MM.1S (cell line): ENCODE results near the gene PYCARD.
"Not testable (repeated sequence)": the region's sequence is repeated elsewhere in the genome, so short reads cannot be mapped to it uniquely, and the experiment has no call there.

ENCODE experiments used
- DNase-seq: peaks from one replicate; pipeline ENCODE4 v3.0.0-alpha.2; 2015
- H2AFZ ChIP-seq: fragments of 300-600 bp; sonication (generic); 2 replicates; pipeline ENCODE4 v1.6.0; 2016; ENCODE audit warnings: antibody characterized with exemption, low read length
- H3F3A ChIP-seq: fragments of 300-600 bp; sonication (generic); 2 replicates; pipeline ENCODE4 v1.6.1; 2016; ENCODE audit warnings: mild to moderate bottlenecking, antibody characterized with exemption, low read length, moderate library complexity, mixed read lengths; ENCODE audit not compliant: insufficient read depth
- H3K27ac ChIP-seq: fragments of 300-600 bp; sonication (generic); 2 replicates; pipeline ENCODE4 v1.5.1; 2016; ENCODE audit warnings: mild to moderate bottlenecking, low read length
- H3K27me3 ChIP-seq: fragments of 300-600 bp; sonication (generic); replicated peaks from 2 replicates; pipeline ENCODE4 v1.6.0; 2016; ENCODE audit warnings: low read length; ENCODE audit not compliant: insufficient read depth
- H3K36me3 ChIP-seq: fragments of 300-600 bp; sonication (generic); replicated peaks from 2 replicates; pipeline ENCODE4 v1.6.1; 2016; ENCODE audit warnings: mild to moderate bottlenecking, low read length, mixed read lengths; ENCODE audit not compliant: insufficient read depth
- H3K4me1 ChIP-seq: fragments of 300-600 bp; sonication (generic); 2 replicates; pipeline ENCODE4 v1.6.1; 2016; ENCODE audit warnings: low read length, mixed read lengths
- H3K4me2 ChIP-seq: fragments of 300-600 bp; sonication (generic); 2 replicates; pipeline ENCODE4 v1.6.0; 2016; ENCODE audit warnings: low read depth, low read length
- H3K4me3 ChIP-seq: fragments of 300-600 bp; sonication (generic); 2 replicates; pipeline ENCODE4 v1.5.1; 2016; ENCODE audit warnings: low read length, mixed read lengths
- H3K79me2 ChIP-seq: fragments of 300-600 bp; sonication (generic); 2 replicates; pipeline ENCODE4 v1.6.1; 2016; ENCODE audit warnings: mixed run types, low read length, mixed read lengths
- H3K9ac ChIP-seq: fragments of 300-600 bp; sonication (generic); 2 replicates; pipeline ENCODE4 v1.6.1; 2016; ENCODE audit warnings: low read length, mixed read lengths
- H3K9me2 ChIP-seq: fragments of 300-600 bp; sonication (generic); replicated peaks from 2 replicates; pipeline ENCODE4 v1.6.1; 2016; ENCODE audit warnings: mild to moderate bottlenecking, low read length, mixed read lengths; ENCODE audit not compliant: insufficient read depth
- H3K9me3 ChIP-seq: fragments of 300-600 bp; sonication (generic); replicated peaks from 2 replicates; pipeline ENCODE4 v1.6.1; 2016; ENCODE audit warnings: mild to moderate bottlenecking, low read length, mixed read lengths; ENCODE audit not compliant: insufficient read depth
- H4K20me1 ChIP-seq: fragments of 300-600 bp; sonication (generic); 2 replicates; pipeline ENCODE4 v1.6.1; 2016; ENCODE audit warnings: mild to moderate bottlenecking, low read length, moderate library complexity, mixed read lengths; ENCODE audit not compliant: insufficient read depth
- EZH2 ChIP-seq: fragments of 300-600 bp; sonication (generic); optimal IDR thresholded peaks from 2 replicates; pipeline ENCODE3; 2017; ENCODE audit warnings: low read depth, mild to moderate bottlenecking, antibody characterized with exemption, low read length, mixed read lengths
- EZH2phosphoT487 ChIP-seq: fragments of 300-600 bp; sonication (generic); IDR thresholded peaks from 2 replicates; pipeline ENCODE4 v1.6.1; 2018; ENCODE audit warnings: antibody characterized with exemption, low read length
- TF ChIP-seq, protein P1 (sequence below): fragments of 300-600 bp; sonication (generic); IDR thresholded peaks from 2 replicates; pipeline ENCODE4 v1.5.1; 2016; ENCODE audit warnings: antibody characterized with exemption, low read length, mixed read lengths

PYCARD gene

DNA sequence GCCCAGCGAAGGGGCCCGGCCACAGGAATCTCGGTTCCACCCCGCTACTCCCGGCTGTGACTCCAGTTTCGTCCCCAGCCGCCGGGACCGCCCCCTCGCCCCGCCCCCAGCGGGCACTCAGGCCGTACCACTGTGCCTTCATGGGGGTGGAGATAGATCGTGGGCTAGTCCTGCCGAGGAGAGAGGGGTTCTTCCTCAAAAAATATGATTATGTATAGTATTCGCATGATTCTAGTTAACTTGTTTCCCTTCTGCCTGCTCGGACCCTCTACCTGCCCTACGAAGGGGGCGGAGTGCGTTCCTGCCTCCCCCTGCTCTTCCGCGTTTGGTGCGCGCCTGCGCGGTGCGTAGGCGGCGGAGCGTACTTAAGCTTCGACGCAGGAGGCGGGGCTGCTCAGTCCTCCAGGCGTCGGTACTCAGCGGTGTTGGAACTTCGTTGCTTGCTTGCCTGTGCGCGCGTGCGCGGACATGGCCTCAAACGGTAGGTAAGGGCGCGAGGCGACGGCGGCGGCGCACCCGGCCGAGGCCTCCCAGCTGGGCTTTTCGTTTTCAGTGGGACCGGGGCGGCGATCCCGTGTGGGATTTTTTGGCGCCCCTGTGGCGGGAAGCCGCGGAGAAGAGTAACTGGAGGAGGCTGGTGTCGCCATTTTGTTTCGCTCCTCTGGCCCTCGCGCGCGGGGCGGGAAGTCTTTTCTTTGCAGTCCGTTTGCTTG, 22.7 kb downstream of the PYCARD start, which contains the start of gene FUS:
TSS of gene FUS (plus strand) at position 393 of the 713 bp plus-strand sequence. CDS start at position 469, 76 bp downstream.
- Histone ChIP-seq H3F3A (peaks cover 16% of the 10 kb centered on the region), H3K9me2 (no peaks in the 10 kb centered on the region), H3K4me2 (peak within 1 kb of the TSS; percentile 96), H3K36me3 (peaks cover 15% of the 10 kb centered on the region), H3K79me2 (peaks cover 47% of the 10 kb centered on the region), H3K27ac (peak within 1 kb of the TSS; percentile 68), H3K4me3 (peak within 1 kb of the TSS; percentile 89), H3K4me1 (peaks cover 21% of the 10 kb centered on the region), H3K9ac (peak within 1 kb of the TSS; percentile 96), H4K20me1 (peaks cover 34% of the 10 kb centered on the region), H3K27me3 (peaks cover 20% of the 10 kb centered on the region), H2AFZ (peak within 1 kb of the TSS; percentile 52), H3K9me3 (no peaks in the 10 kb centered on the region)
- TF ChIP-seq EZH2 (no peak), EZH2phosphoT487 (no peak)
- TF ChIP-seq, protein P1, sequence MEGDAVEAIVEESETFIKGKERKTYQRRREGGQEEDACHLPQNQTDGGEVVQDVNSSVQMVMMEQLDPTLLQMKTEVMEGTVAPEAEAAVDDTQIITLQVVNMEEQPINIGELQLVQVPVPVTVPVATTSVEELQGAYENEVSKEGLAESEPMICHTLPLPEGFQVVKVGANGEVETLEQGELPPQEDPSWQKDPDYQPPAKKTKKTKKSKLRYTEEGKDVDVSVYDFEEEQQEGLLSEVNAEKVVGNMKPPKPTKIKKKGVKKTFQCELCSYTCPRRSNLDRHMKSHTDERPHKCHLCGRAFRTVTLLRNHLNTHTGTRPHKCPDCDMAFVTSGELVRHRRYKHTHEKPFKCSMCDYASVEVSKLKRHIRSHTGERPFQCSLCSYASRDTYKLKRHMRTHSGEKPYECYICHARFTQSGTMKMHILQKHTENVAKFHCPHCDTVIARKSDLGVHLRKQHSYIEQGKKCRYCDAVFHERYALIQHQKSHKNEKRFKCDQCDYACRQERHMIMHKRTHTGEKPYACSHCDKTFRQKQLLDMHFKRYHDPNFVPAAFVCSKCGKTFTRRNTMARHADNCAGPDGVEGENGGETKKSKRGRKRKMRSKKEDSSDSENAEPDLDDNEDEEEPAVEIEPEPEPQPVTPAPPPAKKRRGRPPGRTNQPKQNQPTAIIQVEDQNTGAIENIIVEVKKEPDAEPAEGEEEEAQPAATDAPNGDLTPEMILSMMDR = no peak
- DNase-seq = peak; percentile 94

GRCh38 chr16:31179219-31179746, 23.3 kb downstream of the PYCARD start:
- H3K4me1 ChIP-seq = peaks cover 21% of the 10 kb centered on the region

DNA sequence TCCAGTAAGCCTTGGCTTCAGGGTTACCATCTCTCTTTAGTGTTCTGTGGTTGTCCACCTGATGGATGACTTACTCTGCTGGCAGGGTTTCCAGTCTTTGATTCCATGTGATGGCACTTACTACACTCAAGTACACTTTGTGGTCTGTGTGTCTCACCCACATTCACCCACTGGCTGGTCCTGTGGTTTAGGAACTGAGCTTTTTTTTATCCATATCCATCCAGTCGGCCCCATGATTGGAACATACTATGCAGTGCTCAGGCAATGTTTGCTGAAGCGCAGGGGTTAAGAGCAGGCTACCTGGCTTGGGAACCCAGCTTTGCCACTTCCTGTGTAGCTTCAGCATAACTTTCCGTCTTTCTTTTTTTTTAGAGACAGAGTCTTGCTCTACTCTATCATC, 25.4 kb downstream of the PYCARD start:
- no peak for DNase-seq
- no peak overlapping the region for H3K27ac ChIP-seq
- no peaks in the 10 kb centered on the region for H3K9me3 ChIP-seq
- 0 out of 2 replicates have a peak, but pooled peaks cover under 1% of the 10 kb centered on the region for H3K36me3 ChIP-seq
- no peaks in the 10 kb centered on the region for H3K9me2 ChIP-seq
- peaks cover 22% of the 10 kb centered on the region for H3K79me2 ChIP-seq
- peaks cover 16% of the 10 kb centered on the region for H3F3A ChIP-seq
- H4K20me1 ChIP-seq = peaks cover 15% of the 10 kb centered on the region
- H3K4me1 ChIP-seq = peaks cover 21% of the 10 kb centered on the region
- no peak overlapping the region for H3K4me2 ChIP-seq
- TF ChIP-seq, protein P1 = no peak
- TF ChIP-seq EZH2 = no peak
- TF ChIP-seq EZH2phosphoT487 = no peak
- no peak overlapping the region for H3K4me3 ChIP-seq
- H3K27me3 ChIP-seq = peaks cover 41% of the 10 kb centered on the region
- H2AFZ ChIP-seq = no peak overlapping the region
- H3K9ac ChIP-seq = no peak overlapping the region

More at GRCh38 chr16:31179219-31179746, 23.3 kb downstream of the PYCARD start:
- H3K27ac ChIP-seq = peak overlapping the region; percentile 68; the same call in 1 of the 2 replicates
- no peaks in the 10 kb centered on the region for H3K9me2 ChIP-seq
- no peak for DNase-seq
- TF ChIP-seq EZH2 = no peak
- TF ChIP-seq EZH2phosphoT487 = no peak
- TF ChIP-seq, protein P1 = no peak
- H3K79me2 ChIP-seq = peaks cover 43% of the 10 kb centered on the region
- H3K4me3 ChIP-seq = peak overlapping the region; percentile 89
- H3K4me2 ChIP-seq = peak overlapping the region; percentile 96
- peaks cover 34% of the 10 kb centered on the region for H4K20me1 ChIP-seq
- H3K9ac ChIP-seq = peak overlapping the region; percentile 96; the same call in 1 of the 2 replicates
- peaks cover 16% of the 10 kb centered on the region for H3F3A ChIP-seq
- no peaks in the 10 kb centered on the region for H3K9me3 ChIP-seq
- peaks cover 26% of the 10 kb centered on the region for H3K27me3 ChIP-seq
- peaks cover 12% of the 10 kb centered on the region for H3K36me3 ChIP-seq
- peak overlapping the region; percentile 52 for H2AFZ ChIP-seq

- H4K20me1 ChIP-seq, H3K9me2 ChIP-seq, H3K9me3 ChIP-seq, H3K79me2 ChIP-seq, H3K36me3 ChIP-seq, H3K27ac ChIP-seq, H3K4me1 ChIP-seq, H3F3A ChIP-seq, H2AFZ ChIP-seq, H3K4me2 ChIP-seq, DNase-seq, H3K4me3 ChIP-seq, H3K9ac ChIP-seq: not testable (repeated sequence)
- H3K27me3 ChIP-seq = peaks cover 48% of the 10 kb centered on the region
Observed at GRCh38 chr16:31170048-31170447, 32.5 kb downstream of the PYCARD start.
